HCT116 (cell line): ENCODE data around the gene CTSW. TPM values are rescaled to one million over a fixed set of nuclear protein-coding genes. Genes with fewer than 3 reads are reported as not detected.

Experiments used
- ATAC-seq: fragments of 200-7000 bp; cut with Tn5 transposase; 2 replicates; pipeline ENCODE4 v1.9.1; 2020; ENCODE audit warnings: mild to moderate bottlenecking, moderate library complexity
- BruUV-seq: library from RNA; stranded (reverse); fragments of 400-500 nt; replicated peaks from 2 replicates; lab custom pipeline; 2021; lab: Mats Ljungman, UMichigan
- CTCF ChIA-PET: fragments of 300-600 bp; sonication (Branson Sonifier 250); formaldehyde crosslinking; loops from one replicate; lab custom pipeline; 2021; ENCODE audit warnings: antibody characterized with exemption; lab: Charles Lee
- POLR2A ChIA-PET: fragments of 300-600, 350-600 bp; sonication (Branson Sonifier 250); formaldehyde crosslinking; loops from one replicate; lab custom pipeline; 2021; ENCODE audit warnings: antibody characterized with exemption; lab: Charles Lee
- RAD21 ChIA-PET, 2 experiments: fragments of 300-600 bp; sonication (Branson Sonifier 250); formaldehyde crosslinking; loops; one replicate each; lab custom pipeline; 2023; ENCODE audit warnings: low total read pairs in 2 of 2; ENCODE audit not compliant: uncharacterized antibody in 2 of 2, unreplicated experiment in 2 of 2, low non-redundant PET in 1 of 2; lab: Charles Lee
- DNase-seq: peaks from one replicate; pipeline ENCODE4 v3.0.0-alpha.2; 2010; ENCODE audit warnings: low read depth, low spot score
- H2AFZ ChIP-seq: fragments of 200-600 bp; shearing (Covaris generic), sonication (generic); 2 replicates; pipeline ENCODE4 v1.6.1; 2017; ENCODE audit warnings: low read depth, mixed run types, mixed read lengths, antibody characterized with exemption, low read length; ENCODE audit not compliant: poor library complexity, severe bottlenecking
- H3K27ac ChIP-seq: 2 replicates; pipeline ENCODE4 v1.5.1; 2012; ENCODE audit warnings: low read depth, low read length
- H3K27me3 ChIP-seq: fragments of 200-600 bp; sonication (generic); 2 replicates; pipeline ENCODE4 v1.6.1; 2016; ENCODE audit warnings: mixed run types, low read length, mixed read lengths; ENCODE audit not compliant: insufficient read depth
- H3K36me3 ChIP-seq, 2 experiments: fragments of 200-500 bp in 1 of 2; fragments of 200-600 bp in 1 of 2; sonication (Bioruptor generic) in 1 of 2; sonication (generic) in 1 of 2; 2 replicates each; pipeline versions ENCODE4 v1.5.1 to v1.6.1; 2014 to 2016; ENCODE audit warnings: low read length in 2 of 2, inconsistent platforms in 1 of 2, mixed read lengths in 1 of 2, mixed run types in 1 of 2; ENCODE audit not compliant: insufficient read depth in 2 of 2, control insufficient read depth in 1 of 2
- H3K4me1 ChIP-seq, 2 experiments: fragments of 200-600 bp in 1 of 2; sonication (generic) in 1 of 2; 2 replicates each; pipeline versions ENCODE4 v1.5.1 to v1.6.1; 2012 to 2017; ENCODE audit warnings: low read length in 2 of 2, inconsistent platforms in 1 of 2, mild to moderate bottlenecking in 1 of 2, mixed read lengths in 1 of 2, mixed run types in 1 of 2, moderate library complexity in 1 of 2; ENCODE audit not compliant: insufficient read depth in 2 of 2, control insufficient read depth in 1 of 2
- H3K4me2 ChIP-seq: fragments of 200-600 bp; sonication (generic); 2 replicates; pipeline ENCODE4 v1.6.1; 2017; ENCODE audit warnings: mixed run types, low read length, mixed read lengths
- H3K4me3 ChIP-seq, 2 experiments: fragments of 200-600 bp in 1 of 2; sonication (generic) in 1 of 2; replicated peaks in 1 of 2; 2 replicates each; pipeline ENCODE4 v1.5.1; 2011 to 2016; ENCODE audit warnings: low read length in 2 of 2, control low read depth in 1 of 2, low read depth in 1 of 2, mild to moderate bottlenecking in 1 of 2, mixed read lengths in 1 of 2, mixed run types in 1 of 2
- H3K79me2 ChIP-seq: fragments of 200-600 bp; sonication (generic); 2 replicates; pipeline ENCODE4 v1.6.1; 2017; ENCODE audit warnings: mild to moderate bottlenecking, mixed run types, low read length, moderate library complexity, mixed read lengths; ENCODE audit not compliant: insufficient read depth
- H3K9ac ChIP-seq: fragments of 200-600 bp; sonication (generic); 2 replicates; pipeline ENCODE4 v1.6.1; 2016; ENCODE audit warnings: low read length, mixed read lengths
- H3K9me2 ChIP-seq: fragments of 200-600 bp; sonication (generic), shearing (Covaris generic); 2 replicates; pipeline ENCODE4 v1.6.1; 2017; ENCODE audit warnings: mixed run types, mild to moderate bottlenecking, moderate library complexity; ENCODE audit not compliant: insufficient read depth
- H3K9me3 ChIP-seq, 2 experiments: fragments of 200-500 bp in 1 of 2; fragments of 200-600 bp in 1 of 2; sonication (Bioruptor generic) in 1 of 2; sonication (generic) in 1 of 2; 2 replicates each; pipeline ENCODE4 v1.6.1; 2014 to 2017; ENCODE audit warnings: low read length in 2 of 2, mixed read lengths in 2 of 2, inconsistent platforms in 1 of 2, low read depth in 1 of 2, mild to moderate bottlenecking in 1 of 2, mixed run types in 1 of 2, moderate library complexity in 1 of 2; ENCODE audit not compliant: control insufficient read depth in 1 of 2, insufficient read depth in 1 of 2
- H4K20me1 ChIP-seq: fragments of 200-600 bp; sonication (generic), shearing (Covaris generic); 2 replicates; pipeline ENCODE4 v1.6.1; 2017; ENCODE audit warnings: mixed run types, mild to moderate bottlenecking, moderate library complexity; ENCODE audit not compliant: insufficient read depth
- CBX3 ChIP-seq: IDR thresholded peaks from 2 replicates; pipeline ENCODE4 v1.6.1; 2012; ENCODE audit warnings: low read depth
- ELF1 ChIP-seq: IDR thresholded peaks from 2 replicates; pipeline ENCODE4 v1.6.1; 2012; ENCODE audit warnings: low read depth, borderline replicate concordance
- EZH2 ChIP-seq: fragments of 200-600 bp; sonication (generic); IDR thresholded peaks from 2 replicates; pipeline ENCODE4 v1.6.1; 2017; ENCODE audit warnings: antibody characterized with exemption, mixed run types
- TCF7L2 ChIP-seq: IDR thresholded peaks from 2 replicates; pipeline ENCODE4 v1.7.0; 2011; ENCODE audit warnings: borderline replicate concordance, inconsistent platforms; ENCODE audit not compliant: insufficient read depth, insufficient read length; ENCODE audit errors: extremely low read depth
- YY1 ChIP-seq: IDR thresholded peaks from 2 replicates; pipeline ENCODE4 v1.6.1; 2011; ENCODE audit warnings: low read length, low read depth, moderate library complexity, mild to moderate bottlenecking; ENCODE audit not compliant: insufficient replicate concordance; ENCODE audit errors: extremely low read depth
- ZNF274 ChIP-seq: fragments of 200-500 bp; sonication (Bioruptor generic); IDR thresholded peaks from 2 replicates; pipeline ENCODE4 v1.6.1; 2014; ENCODE audit warnings: mild to moderate bottlenecking, low read depth, low read length, inconsistent platforms
- intact Hi-C: fragments of 100-400 bp; cut with micrococcal nuclease; formaldehyde crosslinking; loops from 2 replicates; pipeline ENCODE4 v1.10.0; 2022
- total RNA-seq: library from RNA; stranded (reverse); gene quantifications from one replicate; pipeline ENCODE4 v1.2.1, GENCODE V29; 2021; ENCODE audit not compliant: unreplicated experiment
- TF ChIP-seq, protein P1 (sequence below): IDR thresholded peaks from 2 replicates; pipeline ENCODE4 v1.6.1; 2012; ENCODE audit warnings: low read depth
- TF ChIP-seq, protein P2 (sequence below), 3 experiments: fragments of 200-600 bp in 1 of 3; sonication (generic) in 1 of 3; IDR thresholded peaks in 2 of 3; conservative IDR thresholded peaks in 1 of 3; 2 replicates each; pipeline ENCODE4 v1.5.1; 2012 to 2017; ENCODE audit warnings: low read depth in 2 of 3, low read length in 2 of 3, antibody characterized with exemption in 1 of 3, borderline replicate concordance in 1 of 3, control low read depth in 1 of 3, mild to moderate bottlenecking in 1 of 3, mixed read lengths in 1 of 3, mixed run types in 1 of 3, moderate library complexity in 1 of 3; ENCODE audit not compliant: insufficient read depth in 1 of 3

The CTSW gene
- total RNA-seq, 1 experiment from 2014 or later: not detected

DNA sequence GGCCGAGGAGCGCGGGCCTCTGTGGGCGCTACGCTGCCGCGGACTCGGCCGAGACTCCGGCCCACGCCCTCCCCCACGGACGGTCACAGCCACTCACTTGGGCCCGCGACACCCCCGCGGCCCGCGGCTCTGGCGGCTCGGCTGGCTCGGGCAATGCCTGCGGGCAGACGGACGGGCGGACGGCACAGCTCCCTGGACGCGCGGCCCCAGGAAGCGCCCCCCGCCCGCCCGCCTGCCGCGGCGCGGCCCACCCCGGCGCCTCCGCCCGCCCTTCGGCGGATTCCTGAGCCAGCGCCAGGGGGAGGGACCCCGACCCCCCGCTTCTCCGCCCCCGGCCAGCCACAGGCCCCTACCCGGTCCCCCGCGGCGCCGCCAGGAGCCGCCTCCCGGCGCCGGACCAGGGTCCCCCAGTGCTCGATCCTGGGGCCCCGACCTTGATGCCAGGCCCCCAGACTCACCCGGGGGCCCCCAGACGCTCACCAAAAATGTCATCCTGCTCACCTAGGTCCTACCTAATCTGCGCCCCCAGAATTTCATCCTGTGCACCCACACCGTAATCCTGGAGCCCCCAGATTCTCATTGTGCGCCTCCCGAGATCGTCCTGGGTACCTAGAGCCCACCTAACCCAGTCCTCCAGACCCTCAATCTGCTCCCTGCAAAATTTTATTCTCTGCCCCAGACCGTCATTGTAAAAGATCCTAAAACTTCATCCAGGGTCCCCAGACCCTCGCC is 6.9 kb upstream of the CTSW start, which contains the start of gene EFEMP2:
EFEMP2 (minus strand) TSS at position 215 of the 732 bp plus-strand sequence. CDS start 446 bp downstream, outside the sequence.
- no peak for DNase-seq
- no peak for ATAC-seq
- Histone ChIP-seq H3K4me3 (peak within 1 kb of the TSS; percentile 52 to 55), H4K20me1 (no peaks in the 10 kb centered on the region), H3K4me2 (peak within 1 kb of the TSS; percentile 81), H3K36me3 (no peaks in the 10 kb centered on the region), H3K79me2 (no peaks in the 10 kb centered on the region), H3K9ac (peak within 1 kb of the TSS; percentile 58), H3K27me3 (no peaks in the 10 kb centered on the region), H3K9me2 (no peaks in the 10 kb centered on the region), H3K9me3 (no peaks in the 10 kb centered on the region), H3K4me1 (peaks cover 10 to 13% of the 10 kb centered on the region in 2 experiments; a peak in 3 of 4 replicates), H2AFZ (no peak within 1 kb of the TSS), H3K27ac (peak within 1 kb of the TSS; percentile 55)
- intact Hi-C loops: loop anchor here (5.0 kb wide), 1 partner anchor 160 kb away; the partner anchor contains the start of gene KAT5
- ChIA-PET CTCF (interaction anchor here (1.5 to 1.8 kb wide), 3 partner anchors 12 to 16 kb away, joined by 6 to 9 read pairs (median 8); partner anchors contain the start of genes FIBP and MUS81), RAD21 (interaction anchor here in 1 of 2 experiments (0.6 kb wide), 1 partner anchor 15 kb away, joined by 3 read pairs; the partner anchor contains the start of gene FIBP), POLR2A (interaction anchor here (1.5 to 4.8 kb wide), 2 partner anchors 12 to 13 kb away, joined by 3 to 36 read pairs; partner anchors contain the start of genes CFL1 and MUS81)
- BruUV-seq: TSS peak; percentile 83
- TF ChIP-seq, protein P1, sequence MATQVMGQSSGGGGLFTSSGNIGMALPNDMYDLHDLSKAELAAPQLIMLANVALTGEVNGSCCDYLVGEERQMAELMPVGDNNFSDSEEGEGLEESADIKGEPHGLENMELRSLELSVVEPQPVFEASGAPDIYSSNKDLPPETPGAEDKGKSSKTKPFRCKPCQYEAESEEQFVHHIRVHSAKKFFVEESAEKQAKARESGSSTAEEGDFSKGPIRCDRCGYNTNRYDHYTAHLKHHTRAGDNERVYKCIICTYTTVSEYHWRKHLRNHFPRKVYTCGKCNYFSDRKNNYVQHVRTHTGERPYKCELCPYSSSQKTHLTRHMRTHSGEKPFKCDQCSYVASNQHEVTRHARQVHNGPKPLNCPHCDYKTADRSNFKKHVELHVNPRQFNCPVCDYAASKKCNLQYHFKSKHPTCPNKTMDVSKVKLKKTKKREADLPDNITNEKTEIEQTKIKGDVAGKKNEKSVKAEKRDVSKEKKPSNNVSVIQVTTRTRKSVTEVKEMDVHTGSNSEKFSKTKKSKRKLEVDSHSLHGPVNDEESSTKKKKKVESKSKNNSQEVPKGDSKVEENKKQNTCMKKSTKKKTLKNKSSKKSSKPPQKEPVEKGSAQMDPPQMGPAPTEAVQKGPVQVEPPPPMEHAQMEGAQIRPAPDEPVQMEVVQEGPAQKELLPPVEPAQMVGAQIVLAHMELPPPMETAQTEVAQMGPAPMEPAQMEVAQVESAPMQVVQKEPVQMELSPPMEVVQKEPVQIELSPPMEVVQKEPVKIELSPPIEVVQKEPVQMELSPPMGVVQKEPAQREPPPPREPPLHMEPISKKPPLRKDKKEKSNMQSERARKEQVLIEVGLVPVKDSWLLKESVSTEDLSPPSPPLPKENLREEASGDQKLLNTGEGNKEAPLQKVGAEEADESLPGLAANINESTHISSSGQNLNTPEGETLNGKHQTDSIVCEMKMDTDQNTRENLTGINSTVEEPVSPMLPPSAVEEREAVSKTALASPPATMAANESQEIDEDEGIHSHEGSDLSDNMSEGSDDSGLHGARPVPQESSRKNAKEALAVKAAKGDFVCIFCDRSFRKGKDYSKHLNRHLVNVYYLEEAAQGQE: no peak
- no peak for TF ChIP-seq TCF7L2
- no peak for TF ChIP-seq CBX3
- no peak for TF ChIP-seq EZH2
- TF ChIP-seq YY1: no peak
- TF ChIP-seq, protein P2, sequence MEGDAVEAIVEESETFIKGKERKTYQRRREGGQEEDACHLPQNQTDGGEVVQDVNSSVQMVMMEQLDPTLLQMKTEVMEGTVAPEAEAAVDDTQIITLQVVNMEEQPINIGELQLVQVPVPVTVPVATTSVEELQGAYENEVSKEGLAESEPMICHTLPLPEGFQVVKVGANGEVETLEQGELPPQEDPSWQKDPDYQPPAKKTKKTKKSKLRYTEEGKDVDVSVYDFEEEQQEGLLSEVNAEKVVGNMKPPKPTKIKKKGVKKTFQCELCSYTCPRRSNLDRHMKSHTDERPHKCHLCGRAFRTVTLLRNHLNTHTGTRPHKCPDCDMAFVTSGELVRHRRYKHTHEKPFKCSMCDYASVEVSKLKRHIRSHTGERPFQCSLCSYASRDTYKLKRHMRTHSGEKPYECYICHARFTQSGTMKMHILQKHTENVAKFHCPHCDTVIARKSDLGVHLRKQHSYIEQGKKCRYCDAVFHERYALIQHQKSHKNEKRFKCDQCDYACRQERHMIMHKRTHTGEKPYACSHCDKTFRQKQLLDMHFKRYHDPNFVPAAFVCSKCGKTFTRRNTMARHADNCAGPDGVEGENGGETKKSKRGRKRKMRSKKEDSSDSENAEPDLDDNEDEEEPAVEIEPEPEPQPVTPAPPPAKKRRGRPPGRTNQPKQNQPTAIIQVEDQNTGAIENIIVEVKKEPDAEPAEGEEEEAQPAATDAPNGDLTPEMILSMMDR (IDR thresholded peaks at IDR 0.05 in 2 of 3, conservative IDR thresholded peaks at IDR 0.05 in 1 of 3; ENCODE audit: borderline replicate concordance in 1 of 3, insufficient read depth in 1 of 3, low read depth in 2 of 3, low read length in 2 of 3): no peak
- TF ChIP-seq ZNF274: no peak
- no peak for TF ChIP-seq ELF1
